Stimulated activated CD8-positive, alpha-beta memory T cell treated with anti-CD3 and anti-CD28 coated beads, Interleukin-15, amount 100 ng/mL, for 48 hours (primary cell): ENCODE measurements around the gene TSKU.

Experiments used
- DNase-seq, 2 donors: peaks; one replicate each; pipeline ENCODE4 v3.0.0-alpha.2; 2020; ENCODE audit warnings: low read depth in 2 of 2

The TSKU gene

GRCh38 chr11:76752321-76753143 lies 30.6 kb upstream of the TSKU start:
- no peak for DNase-seq

GRCh38 chr11:76753449-76753848 lies 29.7 kb upstream of the TSKU start:
- DNase-seq, result no peak

GRCh38 chr11:76753950-76754349 lies 29.2 kb upstream of the TSKU start:
- DNase-seq, result no peak

GRCh38 chr11:76756341-76756741 lies 26.8 kb upstream of the TSKU start:
- DNase-seq, result no peak

- DNase-seq, result no peak
Measured at GRCh38 chr11:76758311-76758710, 24.8 kb upstream of the TSKU start.

- DNase-seq, result no peak
Measured at GRCh38 chr11:76759092-76759491, 24.1 kb upstream of the TSKU start.

- no peak for DNase-seq
Measured at GRCh38 chr11:76759517-76759916, 23.6 kb upstream of the TSKU start.

- DNase-seq, result no peak
Measured at GRCh38 chr11:76760236-76760635, 22.9 kb upstream of the TSKU start.

GRCh38 chr11:76761718-76762355 lies 21.3 kb upstream of the TSKU start:
- no peak for DNase-seq

GRCh38 chr11:76762356-76762752 lies 20.8 kb upstream of the TSKU start:
- no peak for DNase-seq

- no peak for DNase-seq
Measured at GRCh38 chr11:76762867-76763572, 20.1 kb upstream of the TSKU start.

- no peak for DNase-seq
Measured at GRCh38 chr11:76763573-76764346, 19.4 kb upstream of the TSKU start.

- DNase-seq, result no peak
Measured at GRCh38 chr11:76764941-76765665, 18.1 kb upstream of the TSKU start.

- no peak for DNase-seq
Measured at GRCh38 chr11:76765863-76766350, 17.2 kb upstream of the TSKU start.

- DNase-seq, result no peak
Measured at GRCh38 chr11:76766521-76766920, 16.6 kb upstream of the TSKU start.

- no peak for DNase-seq
Measured at GRCh38 chr11:76767659-76768058, 15.5 kb upstream of the TSKU start.

- DNase-seq, result no peak
Measured at GRCh38 chr11:76768088-76768908, 14.9 kb upstream of the TSKU start.

GRCh38 chr11:76768909-76769560 lies 14.1 kb upstream of the TSKU start:
- no peak for DNase-seq

- DNase-seq, result no peak
Measured at GRCh38 chr11:76769645-76770586, 13.2 kb upstream of the TSKU start.
